Stimulated activated CD8-positive, alpha-beta memory T cell treated with anti-CD3 and anti-CD28 coated beads, Interleukin-7, amount 100 ng/mL, for 48 hours (primary cell): ENCODE data around the gene MRPL30.
"Not testable (repeated sequence)": the region's sequence is repeated elsewhere in the genome, so short reads cannot be mapped to it uniquely, and the experiment has no call there.

Experiments
- DNase-seq, 2 donors: peaks; one replicate each; pipeline ENCODE4 v3.0.0-alpha.2; 2020; ENCODE audit warnings: low read depth in 1 of 2; ENCODE audit errors: extremely low read depth in 1 of 2

The MRPL30 gene

DNA sequence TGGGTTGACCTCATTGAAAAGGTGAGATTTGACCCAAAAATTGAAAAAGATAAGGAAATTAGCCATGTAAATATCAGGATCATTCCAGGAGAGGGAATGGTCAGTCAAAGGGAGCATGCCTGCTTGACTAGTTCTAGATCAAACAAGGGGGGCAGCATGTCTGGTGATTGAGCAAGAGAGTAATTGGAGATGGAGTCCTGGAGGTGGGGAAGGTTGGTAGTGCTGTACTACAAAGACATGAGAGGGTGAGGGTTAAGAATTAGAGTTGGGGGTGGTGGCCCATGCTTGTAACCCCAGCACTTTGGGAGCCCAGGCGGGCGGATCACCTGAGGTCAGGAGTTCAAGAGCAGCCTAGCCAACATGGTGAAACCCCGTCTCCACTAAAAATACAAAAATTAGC, 2.0 kb downstream of the MRPL30 start:
- no peak for DNase-seq

DNA sequence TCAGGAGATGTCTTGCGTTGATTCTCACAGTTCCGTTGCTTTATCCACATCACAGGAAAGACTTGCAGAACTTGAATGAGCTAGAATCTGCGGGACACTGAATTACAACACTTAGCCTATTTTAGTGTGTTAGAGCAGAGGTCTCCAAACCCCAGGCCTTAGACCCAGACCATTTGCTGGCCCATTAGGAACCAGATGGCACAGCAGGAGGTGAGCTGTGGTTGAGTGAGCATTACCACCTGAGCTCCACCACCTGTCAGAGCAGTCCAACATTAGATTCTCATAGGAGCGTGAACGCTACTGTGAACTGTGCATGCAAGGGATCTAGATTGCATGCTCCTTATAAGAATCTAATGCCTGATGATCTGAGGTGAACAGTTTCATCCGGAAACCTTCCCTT, 3.8 kb downstream of the MRPL30 start:
- no peak for DNase-seq

GRCh38 chr2:99187011-99187410, 6.0 kb downstream of the MRPL30 start:
- DNase-seq: no peak

GRCh38 chr2:99188357-99188756, 7.4 kb downstream of the MRPL30 start:
- DNase-seq: no peak

DNA sequence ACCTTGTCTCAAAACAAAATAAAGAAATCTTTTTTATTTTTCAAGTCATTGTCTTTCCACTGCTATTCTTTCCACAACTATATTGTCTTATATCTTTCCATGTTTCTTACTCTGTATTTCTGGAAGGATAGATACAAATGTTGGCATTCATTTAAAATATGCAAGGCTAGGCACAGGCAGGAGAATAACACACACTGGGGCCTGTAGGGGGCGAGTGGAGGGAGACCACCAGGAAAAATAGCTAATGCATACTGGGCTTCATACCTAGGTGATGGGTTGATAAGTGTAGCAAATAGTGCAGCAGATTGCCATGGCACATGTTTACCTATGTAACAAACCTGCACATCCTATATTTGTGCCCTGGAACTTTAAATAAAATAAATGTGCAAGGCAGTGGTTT, 9.6 kb downstream of the MRPL30 start:
- no peak for DNase-seq

GRCh38 chr2:99192364-99192763, 11.4 kb downstream of the MRPL30 start:
- not testable (repeated sequence) for DNase-seq

GRCh38 chr2:99198103-99198841, 17.3 kb downstream of the MRPL30 start:
- DNase-seq: no peak

DNA sequence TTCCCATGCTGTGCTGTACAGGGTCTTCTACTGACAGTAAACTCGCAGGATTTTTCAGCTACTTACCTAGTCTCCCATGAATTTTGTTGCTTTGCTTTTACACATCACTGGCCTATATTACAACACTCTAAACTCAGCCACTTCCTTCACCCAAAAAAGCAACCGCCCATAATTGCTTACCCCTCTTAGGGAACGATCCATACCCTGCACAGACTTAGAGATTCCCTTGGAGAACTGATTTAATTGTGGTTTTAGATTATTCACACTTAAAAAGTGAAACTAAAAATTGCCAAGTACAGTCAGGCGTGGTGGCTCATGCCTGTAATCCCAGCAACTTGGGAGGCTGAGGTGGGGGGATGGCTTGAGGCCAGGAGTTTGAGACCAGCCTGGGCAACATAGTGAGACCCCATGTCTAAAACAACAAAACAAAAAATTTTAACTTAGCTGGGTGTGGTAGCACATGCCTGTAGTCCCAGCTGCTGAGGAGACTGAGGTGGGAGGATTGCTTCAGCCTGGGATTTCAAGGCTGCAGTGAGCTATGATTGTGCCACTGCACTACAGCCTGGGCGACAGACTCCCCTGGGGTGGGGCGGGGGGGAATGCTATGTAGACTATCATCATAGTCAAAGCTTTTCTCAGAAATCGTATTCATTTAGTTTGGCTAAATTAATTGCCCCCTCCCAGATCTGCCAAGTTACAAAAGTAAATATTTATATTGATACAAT, 19.3 kb downstream of the MRPL30 start:
- no peak for DNase-seq

DNA sequence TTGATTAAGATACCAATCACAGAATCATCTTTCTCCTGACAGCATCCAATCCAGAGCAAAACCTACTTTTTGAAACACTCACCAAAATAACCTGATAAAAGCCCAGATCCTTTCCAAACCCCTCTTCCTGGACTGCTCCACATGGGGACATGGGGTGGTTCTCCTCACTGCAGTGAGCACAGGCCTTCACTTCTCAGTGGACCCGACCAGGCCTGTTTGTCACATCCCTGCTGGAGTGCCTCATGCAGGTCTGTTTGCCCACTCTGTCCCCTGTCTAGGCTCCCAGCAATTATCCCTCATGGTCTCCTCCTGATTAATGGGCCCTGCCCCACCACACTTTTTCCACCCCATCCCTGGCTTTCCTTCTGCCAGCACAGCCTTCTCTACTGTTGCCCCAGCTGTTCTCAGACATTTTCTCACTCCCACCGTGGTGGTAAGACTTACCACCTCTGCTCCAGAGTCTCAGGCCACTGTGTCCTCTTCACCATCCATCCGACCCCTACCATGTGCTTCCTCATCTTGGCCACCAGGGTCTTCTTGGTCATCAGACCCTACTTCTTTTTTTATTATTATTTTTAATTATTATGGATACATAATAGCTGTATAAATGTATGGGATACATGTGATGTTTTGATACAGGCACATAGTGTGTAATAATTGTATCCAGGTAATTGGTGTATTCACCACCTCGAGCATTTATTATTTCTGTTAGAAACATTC, 21.1 kb downstream of the MRPL30 start:
- no peak for DNase-seq

- no peak for DNase-seq
Observed at GRCh38 chr2:99205491-99205890, 24.5 kb downstream of the MRPL30 start.

GRCh38 chr2:99216096-99216495, 35.1 kb downstream of the MRPL30 start:
- no peak for DNase-seq

GRCh38 chr2:99217929-99218501, 37.0 kb downstream of the MRPL30 start:
- no peak for DNase-seq

DNA sequence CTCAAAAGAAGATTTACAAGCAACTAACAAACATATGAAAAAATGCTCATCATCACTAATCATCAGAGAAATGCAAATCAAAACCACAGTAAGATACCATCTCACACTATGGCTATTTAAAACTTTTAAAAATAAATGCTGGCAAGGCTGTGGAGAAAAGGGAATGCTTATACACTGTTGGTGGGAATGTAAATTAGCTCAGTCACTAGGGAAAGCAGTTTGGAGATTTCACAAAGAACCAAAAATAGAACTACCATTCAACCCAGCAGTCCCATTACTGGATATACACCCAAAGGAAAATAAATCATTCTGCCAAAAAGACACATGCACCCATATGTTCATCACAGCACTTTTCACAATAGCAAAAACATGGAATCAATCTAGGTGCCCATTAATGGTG, 52.2 kb downstream of the MRPL30 start:
- not testable (repeated sequence) for DNase-seq

GRCh38 chr2:99238599-99238998, 57.6 kb downstream of the MRPL30 start:
- no peak for DNase-seq

- no peak for DNase-seq
Observed at GRCh38 chr2:99240431-99240830, 59.4 kb downstream of the MRPL30 start.

DNA sequence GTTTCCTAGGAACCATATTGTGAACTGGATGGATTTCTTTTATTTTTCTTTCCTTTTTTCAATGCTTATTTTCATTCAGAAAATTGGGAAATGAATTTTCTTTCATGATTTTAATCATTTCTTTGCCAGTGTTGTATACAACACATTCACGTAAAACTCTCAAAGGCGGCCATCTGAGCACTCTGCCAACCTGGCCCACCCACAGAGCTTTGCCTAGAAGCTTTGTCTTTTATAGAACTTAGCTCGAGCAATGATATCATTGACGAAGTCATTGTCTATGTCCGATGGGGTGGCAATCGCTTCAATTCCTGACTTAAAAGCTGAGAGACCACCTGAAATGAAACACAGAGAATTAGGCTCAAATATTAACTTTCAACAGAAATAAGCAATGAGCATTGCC, 61.2 kb downstream of the MRPL30 start:
- DNase-seq: no peak
